GM10847 (cell line): ENCODE results near the gene C1orf35.

ENCODE experiments used
- POLR2A ChIP-seq: IDR thresholded peaks from 2 replicates; pipeline ENCODE4 v1.6.1; 2011; ENCODE audit not compliant: insufficient read length; ENCODE audit errors: extremely low read depth

C1orf35 gene

GRCh38 chr1:228102791-228103620, at the start of gene C1orf35:
Gene C1orf35 (minus strand): TSS chr1:228103325. CDS start chr1:228103227, 98 bp downstream.
- TF ChIP-seq POLR2A: no peak

- no peak for TF ChIP-seq POLR2A
Measured at GRCh38 chr1:228152918-228153258, 49.8 kb upstream of the C1orf35 start.

GRCh38 chr1:228152097-228152917, 49.2 kb upstream of the C1orf35 start:
- no peak for TF ChIP-seq POLR2A

- TF ChIP-seq POLR2A: no peak
Measured at GRCh38 chr1:228151180-228151925, 48.2 kb upstream of the C1orf35 start.

- no peak for TF ChIP-seq POLR2A
Measured at GRCh38 chr1:228150461-228151179, 47.5 kb upstream of the C1orf35 start.

- TF ChIP-seq POLR2A: no peak
Measured at GRCh38 chr1:228150120-228150460, 47.0 kb upstream of the C1orf35 start.

- TF ChIP-seq POLR2A: no peak
Measured at GRCh38 chr1:228149406-228150119, 46.4 kb upstream of the C1orf35 start, which contains the start of gene GJC2. Gene GJC2 (plus strand): TSS chr1:228149930. CDS start chr1:228157759, 7,829 bp downstream.

GRCh38 chr1:228148935-228149405, 45.8 kb upstream of the C1orf35 start:
- no peak for TF ChIP-seq POLR2A

- TF ChIP-seq POLR2A: no peak
Measured at GRCh38 chr1:228148196-228148861, 45.2 kb upstream of the C1orf35 start.

GRCh38 chr1:228147768-228148167, 44.6 kb upstream of the C1orf35 start:
- no peak for TF ChIP-seq POLR2A

- no peak for TF ChIP-seq POLR2A
Measured at GRCh38 chr1:228147151-228147693, 44.1 kb upstream of the C1orf35 start.

GRCh38 chr1:228146417-228147150, 43.5 kb upstream of the C1orf35 start:
- no peak for TF ChIP-seq POLR2A
